Measurements from ENCODE around the gene HELZ. TPM values are rescaled to one million over a fixed set of nuclear protein-coding genes. Genes with fewer than 3 reads are reported as not detected.

The HELZ gene
- total RNA-seq, 1 experiment from 2014 or later, result 31.3 TPM

GRCh38 chr17:67046398-67046797 is 198.6 kb downstream of the HELZ start:
- Histone ChIP-seq H3K79me2 (ENCODE audit: low read length) (no peaks in the 10 kb centered on the region), H2AFZ (ENCODE audit: low read length) (no peak overlapping the region), H3K4me3 (ENCODE audit: low read length) (no peak overlapping the region), H3K4me2 (ENCODE audit: low read length) (no peak overlapping the region), H3K4me1 (ENCODE audit: insufficient read depth, low read length) (0 out of 2 replicates have a peak, but pooled peaks cover 7% of the 10 kb centered on the region), H3K9ac (ENCODE audit: low read length) (no peak overlapping the region), H4K20me1 (ENCODE audit: low read length) (no peaks in the 10 kb centered on the region), H3K36me3 (ENCODE audit: low read depth, low read length) (no peaks in the 10 kb centered on the region), H3K9me3 (ENCODE audit: low read length) (peaks cover 10% of the 10 kb centered on the region; the same call in 1 of the 2 replicates), H3F3A (ENCODE audit: low read length, unreplicated experiment) (no peaks in the 10 kb centered on the region), H3K9me2 (replicated peaks; ENCODE audit: low read length) (no peaks in the 10 kb centered on the region), H3K27me3 (ENCODE audit: low read length) (no peaks in the 10 kb centered on the region), H3K27ac (ENCODE audit: low read length) (no peak overlapping the region)
- ChIA-PET CTCF (no interaction called here), POLR2A (ENCODE audit: unreplicated experiment) (interaction anchor here (0.6 kb wide), 1 partner anchor 737 kb away, joined by 11 read pairs; no protein-coding TSS in a partner anchor)
- ATAC-seq (peak; percentile 75), DNase-seq (no peak)
- BruUV-seq (replicated peaks), result no TSS peak
- intact Hi-C loops (cut with micrococcal nuclease), result no loop called here
- TF ChIP-seq EZH2phosphoT487 (IDR thresholded peaks at IDR 0.05; ENCODE audit: borderline replicate concordance, low read length) (no peak), EZH2 (IDR thresholded peaks at IDR 0.05; ENCODE audit: low read length, unreplicated experiment) (no peak)
- TF ChIP-seq, protein P1, sequence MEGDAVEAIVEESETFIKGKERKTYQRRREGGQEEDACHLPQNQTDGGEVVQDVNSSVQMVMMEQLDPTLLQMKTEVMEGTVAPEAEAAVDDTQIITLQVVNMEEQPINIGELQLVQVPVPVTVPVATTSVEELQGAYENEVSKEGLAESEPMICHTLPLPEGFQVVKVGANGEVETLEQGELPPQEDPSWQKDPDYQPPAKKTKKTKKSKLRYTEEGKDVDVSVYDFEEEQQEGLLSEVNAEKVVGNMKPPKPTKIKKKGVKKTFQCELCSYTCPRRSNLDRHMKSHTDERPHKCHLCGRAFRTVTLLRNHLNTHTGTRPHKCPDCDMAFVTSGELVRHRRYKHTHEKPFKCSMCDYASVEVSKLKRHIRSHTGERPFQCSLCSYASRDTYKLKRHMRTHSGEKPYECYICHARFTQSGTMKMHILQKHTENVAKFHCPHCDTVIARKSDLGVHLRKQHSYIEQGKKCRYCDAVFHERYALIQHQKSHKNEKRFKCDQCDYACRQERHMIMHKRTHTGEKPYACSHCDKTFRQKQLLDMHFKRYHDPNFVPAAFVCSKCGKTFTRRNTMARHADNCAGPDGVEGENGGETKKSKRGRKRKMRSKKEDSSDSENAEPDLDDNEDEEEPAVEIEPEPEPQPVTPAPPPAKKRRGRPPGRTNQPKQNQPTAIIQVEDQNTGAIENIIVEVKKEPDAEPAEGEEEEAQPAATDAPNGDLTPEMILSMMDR (conservative IDR thresholded peaks at IDR 0.05; ENCODE audit: low read depth, low read length), result no peak

- intact Hi-C loops (cut with micrococcal nuclease), result no loop called here
These were observed 200.1 kb downstream of the HELZ start for GRCh38 chr17:67044940-67045339.

More at GRCh38 chr17:67044940-67045339, 200.1 kb downstream of the HELZ start:
- ATAC-seq (no peak; the same call in 1 of the 2 replicates), DNase-seq (no peak)
- TF ChIP-seq, protein P1 (conservative IDR thresholded peaks at IDR 0.05; ENCODE audit: low read depth, low read length), result no peak
- TF ChIP-seq EZH2phosphoT487 (IDR thresholded peaks at IDR 0.05; ENCODE audit: borderline replicate concordance, low read length) (no peak), EZH2 (IDR thresholded peaks at IDR 0.05; ENCODE audit: low read length, unreplicated experiment) (no peak)
- no peaks in the 10 kb centered on the region for H3K36me3 ChIP-seq (ENCODE audit: low read depth, low read length)
- H3F3A ChIP-seq (ENCODE audit: low read length, unreplicated experiment), result no peaks in the 10 kb centered on the region
- ChIA-PET CTCF (no interaction called here), POLR2A (ENCODE audit: unreplicated experiment) (no interaction called here)
- H3K4me2 ChIP-seq (ENCODE audit: low read length), result no peak overlapping the region
- H3K27ac ChIP-seq (ENCODE audit: low read length), result no peak overlapping the region
- no peak overlapping the region for H3K4me3 ChIP-seq (ENCODE audit: low read length)
- no peak overlapping the region for H2AFZ ChIP-seq (ENCODE audit: low read length)
- H3K79me2 ChIP-seq (ENCODE audit: low read length), result no peaks in the 10 kb centered on the region
- H3K27me3 ChIP-seq (ENCODE audit: low read length), result no peaks in the 10 kb centered on the region
- H4K20me1 ChIP-seq (ENCODE audit: low read length), result no peaks in the 10 kb centered on the region
- H3K9me2 ChIP-seq (replicated peaks; ENCODE audit: low read length), result no peaks in the 10 kb centered on the region
- H3K9ac ChIP-seq (ENCODE audit: low read length), result no peak overlapping the region
- no TSS peak for BruUV-seq (replicated peaks)
- H3K9me3 ChIP-seq (ENCODE audit: low read length), result peaks cover 10% of the 10 kb centered on the region; the same call in 1 of the 2 replicates
- H3K4me1 ChIP-seq (ENCODE audit: insufficient read depth, low read length), result 0 out of 2 replicates have a peak, but pooled peaks cover 7% of the 10 kb centered on the region

Data from PC-3 (cell line).